ENCODE data around the gene SLC12A4.
"Not testable (repeated sequence)": the region's sequence is repeated elsewhere in the genome, so short reads cannot be mapped to it uniquely, and the experiment has no call there.

SLC12A4 gene

DNA sequence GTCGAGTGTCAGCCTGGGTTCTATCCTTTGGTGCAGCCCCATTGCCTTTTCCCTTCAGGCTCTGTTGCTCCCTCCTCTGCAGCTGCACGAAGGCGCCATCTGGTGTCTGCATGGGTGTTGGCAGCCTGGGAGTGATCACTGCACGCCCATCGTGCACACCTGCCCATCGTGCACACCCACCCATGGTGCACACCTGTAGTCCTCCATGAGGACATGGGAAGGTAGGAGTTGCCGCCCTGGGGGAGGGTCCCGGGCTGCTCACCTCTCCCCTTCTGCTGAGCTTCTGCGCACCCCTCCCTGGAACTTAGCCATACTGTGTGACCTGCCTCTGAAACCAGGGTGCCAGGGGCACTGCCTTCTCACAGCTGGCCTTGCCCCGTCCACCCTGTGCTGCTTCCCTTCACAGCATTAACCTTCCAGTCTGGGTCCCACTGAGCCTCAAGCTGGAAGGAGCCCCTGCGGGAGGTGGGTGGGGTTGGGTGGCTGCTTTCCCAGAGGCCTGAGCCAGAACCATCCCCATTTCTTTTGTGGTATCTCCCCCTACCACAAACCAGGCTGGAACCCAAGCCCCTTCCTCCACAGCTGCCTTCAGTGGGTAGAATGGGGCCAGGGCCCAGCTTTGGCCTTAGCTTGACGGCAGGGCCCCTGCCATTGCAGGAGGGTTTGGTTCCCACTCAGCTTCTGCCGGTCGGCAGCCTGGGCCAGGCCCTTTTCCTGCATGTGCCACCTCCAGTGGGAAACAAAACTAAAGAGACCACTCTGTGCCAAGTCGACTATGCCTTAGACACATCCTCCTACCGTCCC is 39.7 kb downstream of the SLC12A4 start:
- in situ Hi-C loops (cut with MboI; ENCODE audit: low sequenced_read_pairs): no loop called here

DNA sequence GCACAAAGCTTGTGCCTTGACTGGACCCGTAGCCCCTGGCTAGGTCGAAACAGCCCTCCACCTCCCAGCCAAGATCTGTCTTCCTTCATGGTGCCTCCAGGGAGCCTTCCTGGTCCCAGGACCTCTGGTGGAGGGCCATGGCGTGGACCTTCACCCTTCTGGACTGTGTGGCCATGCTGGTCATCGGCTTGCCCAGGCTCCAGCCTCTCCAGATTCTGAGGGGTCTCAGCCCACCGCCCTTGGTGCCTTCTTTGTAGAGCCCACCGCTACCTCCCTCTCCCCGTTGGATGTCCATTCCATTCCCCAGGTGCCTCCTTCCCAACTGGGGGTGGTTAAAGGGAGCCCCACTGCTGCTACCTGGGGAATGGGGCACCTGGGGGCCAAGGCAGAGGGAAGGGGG is 40.3 kb downstream of the SLC12A4 start:
- in situ Hi-C loops (cut with MboI; ENCODE audit: low sequenced_read_pairs): no loop called here

DNA sequence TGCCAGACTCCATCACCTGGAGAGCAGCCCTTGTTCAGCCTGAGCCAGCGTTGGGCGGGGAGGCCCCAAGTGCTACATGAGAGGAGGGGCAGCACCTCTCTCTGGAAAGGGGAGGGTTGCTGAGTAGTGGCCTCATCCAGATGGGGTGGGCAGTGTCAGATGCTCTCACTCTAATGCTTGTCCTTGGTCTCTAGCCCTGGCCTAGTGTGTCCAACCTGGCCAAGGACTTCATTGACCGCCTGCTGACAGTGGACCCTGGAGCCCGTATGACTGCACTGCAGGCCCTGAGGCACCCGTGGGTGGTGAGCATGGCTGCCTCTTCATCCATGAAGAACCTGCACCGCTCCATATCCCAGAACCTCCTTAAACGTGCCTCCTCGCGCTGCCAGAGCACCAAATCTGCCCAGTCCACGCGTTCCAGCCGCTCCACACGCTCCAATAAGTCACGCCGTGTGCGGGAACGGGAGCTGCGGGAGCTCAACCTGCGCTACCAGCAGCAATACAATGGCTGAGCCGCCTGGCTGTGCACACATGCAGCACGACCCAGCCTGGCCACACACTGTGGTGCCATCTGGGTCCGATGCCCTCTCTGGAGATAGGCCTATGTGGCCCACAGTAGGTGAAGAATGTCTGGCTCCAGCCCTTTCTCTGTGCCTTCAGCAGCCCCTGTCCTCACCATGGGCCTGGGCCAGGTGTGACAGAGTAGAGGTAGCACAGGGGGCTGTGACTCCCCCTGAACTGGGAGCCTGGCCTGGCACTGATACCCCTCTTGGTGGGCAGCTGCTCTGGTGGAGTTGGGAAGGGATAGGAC is 41.1 kb downstream of the SLC12A4 start:
- in situ Hi-C loops (cut with MboI; ENCODE audit: low sequenced_read_pairs): no loop called here

DNA sequence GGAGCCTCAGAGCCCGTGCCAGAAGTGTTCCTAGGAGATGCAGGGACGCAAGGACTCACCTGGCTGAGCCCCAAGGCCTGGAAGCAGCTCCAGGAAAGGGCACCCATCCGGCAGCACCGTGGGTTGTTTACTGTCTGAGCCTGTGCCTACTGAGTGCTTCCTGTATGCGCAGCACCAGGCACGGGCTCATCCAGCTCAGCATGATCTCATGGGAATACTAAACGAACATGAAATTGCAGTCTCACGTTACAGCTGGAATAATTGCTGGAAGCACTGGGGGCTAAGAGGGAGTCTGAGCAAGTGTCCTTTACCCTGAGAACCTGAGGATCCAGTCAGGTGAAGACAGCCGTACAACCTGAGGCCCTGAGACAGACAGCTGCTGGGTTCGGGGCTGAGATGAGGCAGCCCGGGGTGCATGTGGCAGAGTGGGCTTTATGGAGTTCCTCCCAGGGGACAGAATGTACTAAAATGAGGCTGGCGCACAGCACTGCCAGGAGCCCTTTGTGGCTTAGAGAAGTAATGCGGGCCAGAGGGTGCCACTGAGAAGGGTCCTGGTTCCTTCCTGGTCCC is 42.2 kb downstream of the SLC12A4 start:
- in situ Hi-C loops (cut with MboI; ENCODE audit: low sequenced_read_pairs): no loop called here

DNA sequence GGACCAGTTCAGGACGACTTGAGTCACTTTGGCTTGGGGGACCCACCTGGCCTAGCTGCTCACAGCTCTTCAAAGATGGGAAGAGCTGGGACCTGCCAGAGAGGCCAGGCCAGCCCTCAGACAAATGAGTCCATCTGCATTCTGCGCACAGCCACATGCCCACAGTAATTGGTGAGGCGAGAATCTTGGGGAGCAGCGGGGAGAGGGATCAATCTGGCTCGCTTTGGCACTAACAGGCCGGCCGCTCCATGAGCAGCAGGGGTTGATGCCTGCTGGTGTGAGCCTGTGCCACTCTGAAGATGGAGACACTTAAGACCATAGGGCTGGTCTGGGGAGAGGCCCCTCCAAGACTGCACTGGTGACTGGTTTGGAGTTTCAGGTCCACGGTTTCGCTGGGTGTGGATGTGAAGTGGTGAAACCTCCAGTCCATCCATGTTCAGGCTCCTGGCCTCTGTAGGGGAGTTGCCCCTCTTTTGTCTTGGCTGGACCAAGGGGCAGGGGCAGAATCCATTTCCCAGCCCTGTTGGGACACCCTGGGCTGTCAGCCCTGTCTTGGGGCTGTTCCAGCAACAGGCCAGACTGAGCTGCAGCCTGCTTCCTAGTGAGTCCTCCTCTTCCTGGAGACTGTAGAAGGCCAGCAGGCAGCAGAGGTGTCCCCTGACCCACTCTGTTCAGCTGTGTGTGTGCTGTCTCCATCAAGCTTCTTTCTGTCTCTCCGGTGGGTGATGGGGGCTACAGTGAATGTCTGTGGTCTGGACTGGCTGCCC is 44.1 kb downstream of the SLC12A4 start:
- in situ Hi-C loops (cut with MboI; ENCODE audit: low sequenced_read_pairs): no loop called here

DNA sequence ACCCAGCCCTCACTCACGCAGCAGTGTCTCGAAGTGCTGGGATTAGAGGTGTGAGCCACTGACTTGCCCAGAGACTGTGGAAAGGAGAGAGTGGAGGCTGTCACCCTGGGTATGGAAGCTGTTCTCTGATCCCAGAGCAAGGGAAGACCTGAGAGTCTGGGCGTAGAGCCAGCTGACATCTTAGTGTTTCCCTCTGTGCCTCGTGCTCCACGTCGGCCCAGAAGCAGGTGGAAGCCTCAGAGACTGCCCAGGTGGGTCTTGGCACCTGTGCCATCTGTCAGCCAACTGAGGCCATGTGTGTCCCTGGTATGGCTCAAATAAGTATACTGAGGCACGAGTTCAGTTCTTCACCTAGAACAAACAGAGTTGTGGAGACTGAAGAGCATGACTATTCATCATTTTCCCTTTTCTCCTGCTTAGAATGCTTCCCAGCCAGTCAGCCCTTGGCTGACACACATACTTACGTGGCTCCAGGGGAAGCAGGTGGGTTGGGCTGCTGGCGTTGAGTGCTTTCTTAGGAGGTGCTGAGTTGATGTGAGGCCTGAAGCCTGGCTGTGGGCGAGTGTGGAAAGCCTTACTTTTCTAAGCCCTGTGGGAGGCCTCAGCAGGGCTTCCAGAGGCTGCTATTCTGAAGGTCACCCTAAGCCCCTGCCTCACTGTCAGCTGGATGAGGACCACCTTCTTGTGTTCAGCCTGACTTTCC is 44.9 kb downstream of the SLC12A4 start:
- in situ Hi-C loops (cut with MboI; ENCODE audit: low sequenced_read_pairs): no loop called here

DNA sequence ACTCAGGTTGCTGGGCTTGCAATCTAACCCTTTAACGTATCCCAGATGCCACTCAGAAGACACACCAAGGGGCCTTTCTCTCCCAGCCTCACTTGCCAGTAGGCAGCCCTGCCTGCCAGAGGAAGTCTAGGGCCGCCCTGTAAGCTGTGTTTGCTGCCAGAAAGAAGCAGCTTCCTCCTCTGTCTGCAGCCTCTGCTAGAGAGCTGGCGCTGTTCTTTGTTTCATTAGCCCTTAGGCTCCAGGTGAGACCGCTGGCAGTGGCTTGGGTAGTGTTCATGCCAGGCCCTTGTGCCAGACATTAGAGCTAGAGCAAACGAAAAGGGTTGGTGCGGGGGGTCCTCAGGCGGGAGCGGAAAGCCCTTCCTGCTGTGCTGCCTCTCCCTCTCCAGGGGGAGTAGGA is 45.7 kb downstream of the SLC12A4 start:
- in situ Hi-C loops (cut with MboI; ENCODE audit: low sequenced_read_pairs): no loop called here

DNA sequence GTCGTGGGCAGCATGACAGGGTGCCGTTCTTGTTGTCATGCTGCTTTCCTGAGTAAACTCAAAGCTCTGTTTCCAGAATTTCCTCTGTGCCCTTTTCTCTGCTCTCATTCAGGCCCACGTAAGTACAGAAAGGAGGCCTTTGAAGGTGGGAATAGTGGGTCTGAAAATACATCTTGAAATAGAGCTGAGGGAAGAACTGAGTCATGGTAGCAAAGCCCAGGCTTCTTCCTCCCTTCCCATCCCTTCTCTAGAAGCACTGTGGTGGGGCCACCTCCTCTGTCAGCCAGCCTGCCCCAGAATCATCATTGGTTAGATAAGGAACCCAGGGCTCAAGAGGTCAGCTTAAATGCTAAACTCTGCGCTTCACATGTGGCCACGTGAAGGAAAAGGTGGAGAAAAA is 46.2 kb downstream of the SLC12A4 start:
- in situ Hi-C loops (cut with MboI; ENCODE audit: low sequenced_read_pairs): no loop called here

DNA sequence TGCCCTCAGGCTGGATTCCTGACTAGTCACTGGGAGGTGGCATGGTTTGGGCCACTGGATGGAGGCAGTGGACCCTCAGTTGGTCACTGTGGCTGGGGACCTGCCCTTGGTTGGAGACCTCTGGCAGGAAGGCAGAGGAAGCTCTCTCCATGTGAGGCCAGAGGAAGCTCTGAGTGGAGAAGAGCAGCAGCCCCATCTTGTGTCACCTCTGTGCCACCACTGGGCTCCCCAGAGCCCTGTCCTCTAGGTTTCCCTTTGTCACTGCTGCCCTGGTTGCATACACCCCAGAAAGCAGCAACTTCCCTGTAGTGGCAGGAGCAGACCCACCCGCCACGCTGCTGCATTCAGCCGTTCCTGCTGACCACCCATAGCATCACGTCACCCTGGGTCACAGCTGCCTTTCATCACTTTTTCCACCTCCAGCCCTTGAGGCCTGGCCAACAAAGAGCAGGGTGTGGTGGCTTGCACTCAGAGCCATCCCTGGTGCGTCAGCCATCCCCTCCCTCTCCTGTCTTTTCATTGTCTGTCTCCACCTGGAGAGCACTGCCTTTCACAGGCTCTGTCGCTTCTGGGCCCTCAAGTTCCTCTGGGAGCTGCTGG is 48.7 kb downstream of the SLC12A4 start:
- in situ Hi-C loops (cut with MboI; ENCODE audit: low sequenced_read_pairs): no loop called here

DNA sequence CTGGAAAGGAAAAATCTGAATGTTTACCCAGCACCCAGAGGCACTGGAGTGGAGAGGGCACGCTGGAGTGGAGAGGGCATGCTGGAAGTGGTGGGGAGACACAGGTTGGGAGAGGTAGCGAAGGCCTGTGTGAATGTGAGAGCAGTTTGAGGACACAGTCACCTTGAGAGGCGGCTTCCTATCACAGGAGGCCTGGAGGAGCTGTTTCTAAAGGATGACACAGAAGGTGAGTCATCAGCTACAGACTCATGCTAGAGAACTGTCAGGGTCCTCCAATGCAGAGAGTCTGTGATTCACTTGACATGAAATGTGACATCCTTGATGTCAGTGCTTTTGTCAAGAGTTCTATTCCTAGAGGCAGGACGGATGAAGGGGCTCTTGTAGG is 50.6 kb downstream of the SLC12A4 start:
- in situ Hi-C loops (cut with MboI; ENCODE audit: low sequenced_read_pairs): no loop called here

DNA sequence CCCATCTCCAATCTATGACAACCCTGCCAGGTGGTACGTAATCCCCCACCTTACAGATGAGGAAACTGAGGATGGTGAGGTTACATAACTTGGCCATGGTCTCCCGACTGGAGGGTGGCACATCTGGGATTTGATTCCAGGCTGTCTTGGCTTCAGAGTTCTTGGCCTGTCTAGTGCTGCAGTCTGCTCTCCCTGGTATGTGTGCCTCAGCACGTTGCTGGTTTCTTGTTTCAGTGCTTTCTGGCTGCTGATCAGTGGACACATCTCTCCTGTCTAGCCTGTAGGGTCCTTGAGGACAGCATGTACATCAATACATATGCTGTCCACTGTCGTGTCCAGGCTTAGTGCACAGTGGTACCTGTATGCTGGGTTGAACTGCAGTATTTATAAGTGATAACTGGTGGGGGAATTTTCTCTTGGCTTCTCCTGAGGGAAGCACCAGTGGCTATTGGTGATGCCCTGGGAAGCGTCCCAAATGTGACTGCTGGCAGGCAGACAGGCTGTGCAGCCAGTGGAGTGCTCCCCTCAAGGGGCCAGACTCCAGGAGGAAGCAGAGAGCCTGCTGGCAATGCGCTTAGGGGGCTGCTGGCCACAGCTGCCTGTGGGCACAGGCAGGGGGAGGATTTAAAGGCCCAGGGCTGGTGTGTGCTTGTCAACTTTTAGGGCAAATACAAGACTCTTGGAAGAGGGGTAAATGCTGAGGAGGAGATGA is 51.1 kb downstream of the SLC12A4 start:
- in situ Hi-C loops (cut with MboI; ENCODE audit: low sequenced_read_pairs): no loop called here

DNA sequence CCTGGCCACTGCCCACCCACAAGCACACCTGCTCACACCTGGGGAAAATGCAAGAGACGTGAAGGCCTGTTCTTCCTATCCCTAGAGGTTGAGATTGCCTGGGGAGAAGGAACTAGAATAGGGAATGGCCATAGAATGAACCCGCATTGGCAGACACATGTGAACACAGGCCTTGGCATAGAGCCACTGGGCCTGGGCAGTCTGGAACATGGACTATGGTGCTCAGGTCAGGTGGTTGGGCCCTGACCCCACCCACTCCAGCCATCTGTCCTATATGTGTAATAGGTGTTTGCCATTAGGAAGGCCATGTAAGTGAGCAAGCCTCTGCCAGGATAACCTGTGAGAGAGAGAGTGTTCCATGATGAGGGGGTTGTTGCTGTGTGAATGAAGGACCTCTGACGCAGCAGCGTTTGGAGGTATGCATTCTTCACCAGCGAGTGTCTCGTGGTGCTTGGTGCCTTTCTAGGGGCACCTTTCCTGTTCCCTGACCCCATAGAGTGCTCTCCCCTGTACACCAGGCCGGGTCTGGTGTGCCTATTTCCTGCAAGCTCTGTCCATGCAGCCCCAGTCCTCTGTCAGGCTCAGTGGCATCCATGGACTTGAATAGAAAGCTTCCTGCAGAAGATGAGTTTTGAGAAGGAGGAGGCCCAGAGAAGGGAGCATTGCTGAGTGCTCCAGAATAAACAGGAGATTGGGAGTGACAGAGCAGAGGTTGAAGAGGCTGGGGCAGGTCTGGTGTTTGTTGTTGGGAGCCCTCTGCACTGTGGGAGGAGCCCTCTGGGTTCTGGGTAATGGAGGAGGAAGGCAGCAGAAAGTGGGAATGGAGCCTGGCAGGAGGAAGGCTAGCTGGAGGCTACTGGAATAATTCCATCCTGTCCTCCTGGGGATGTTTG is 52.4 kb downstream of the SLC12A4 start:
- in situ Hi-C loops (cut with MboI; ENCODE audit: low sequenced_read_pairs): no loop called here

DNA sequence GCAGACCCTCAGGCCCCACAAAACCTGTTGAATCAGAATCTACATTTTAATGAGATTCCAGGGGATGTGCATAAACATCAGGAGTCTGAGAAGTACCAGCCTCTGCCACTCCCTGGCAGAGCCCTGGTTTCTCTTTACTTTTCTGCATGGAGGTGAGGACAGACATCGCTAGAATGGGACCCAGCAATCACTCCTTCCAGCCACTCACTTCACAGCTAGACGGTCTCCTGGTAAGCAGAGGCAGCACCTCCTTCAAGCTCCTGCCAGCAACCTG is 53.0 kb downstream of the SLC12A4 start:
- in situ Hi-C loops (cut with MboI; ENCODE audit: low sequenced_read_pairs): not testable (repeated sequence)

DNA sequence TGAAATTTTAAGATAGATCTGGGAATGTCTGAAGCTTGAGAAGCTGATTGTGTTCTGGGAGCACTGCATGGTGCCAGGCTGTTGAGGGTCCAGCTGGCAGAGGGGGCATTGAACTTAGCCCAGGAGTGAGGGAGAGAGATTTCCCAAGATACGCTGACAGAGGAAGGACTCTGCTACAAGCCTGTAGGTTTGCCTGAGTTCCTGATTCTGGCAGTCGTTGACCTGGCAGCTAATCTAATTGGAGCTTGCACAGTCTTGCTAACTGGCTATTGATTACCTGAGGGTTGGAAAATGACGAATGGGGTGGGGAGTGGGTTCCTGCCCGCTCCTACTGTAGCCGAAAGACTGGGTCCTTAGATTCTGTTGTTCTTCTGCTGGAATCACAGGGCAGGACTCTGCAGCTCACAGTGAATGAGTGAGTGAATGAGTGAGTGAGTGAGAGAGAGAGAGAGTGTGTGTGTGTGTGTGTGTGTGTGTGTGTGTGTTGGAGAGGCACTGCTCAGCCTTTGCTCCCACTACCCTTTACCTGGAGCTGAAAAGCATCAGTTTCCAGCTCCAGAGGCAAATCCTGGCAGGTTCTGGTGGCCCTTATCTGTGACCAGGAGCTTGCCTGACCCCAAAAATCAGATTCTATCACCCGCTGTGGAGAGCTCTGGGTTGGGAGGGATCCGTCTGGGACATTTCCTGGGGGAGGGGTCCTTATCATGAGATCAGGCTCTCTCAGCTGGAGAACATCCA is 53.5 kb downstream of the SLC12A4 start:
- in situ Hi-C loops (cut with MboI; ENCODE audit: low sequenced_read_pairs): no loop called here

DNA sequence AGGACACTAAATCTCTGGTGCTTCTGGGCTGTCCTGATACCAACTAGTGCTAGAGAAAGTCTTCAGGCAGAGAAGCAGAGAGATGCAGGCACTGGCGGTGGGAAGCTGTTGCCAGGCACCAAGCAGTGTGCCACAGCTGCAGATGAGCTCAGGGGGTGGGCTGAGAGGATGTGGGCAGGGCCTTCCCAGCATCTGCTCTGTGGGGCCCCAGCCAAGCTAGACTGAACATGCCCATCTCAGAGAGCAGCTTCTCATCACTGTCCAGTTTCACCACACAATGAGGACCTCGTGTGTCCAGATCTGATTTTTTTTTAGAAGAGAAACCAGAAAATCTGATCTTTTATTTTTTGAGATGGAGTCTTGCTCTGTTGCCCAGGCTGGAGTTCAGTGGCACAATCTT is 58.3 kb downstream of the SLC12A4 start:
- in situ Hi-C loops (cut with MboI; ENCODE audit: low sequenced_read_pairs): no loop called here

DNA sequence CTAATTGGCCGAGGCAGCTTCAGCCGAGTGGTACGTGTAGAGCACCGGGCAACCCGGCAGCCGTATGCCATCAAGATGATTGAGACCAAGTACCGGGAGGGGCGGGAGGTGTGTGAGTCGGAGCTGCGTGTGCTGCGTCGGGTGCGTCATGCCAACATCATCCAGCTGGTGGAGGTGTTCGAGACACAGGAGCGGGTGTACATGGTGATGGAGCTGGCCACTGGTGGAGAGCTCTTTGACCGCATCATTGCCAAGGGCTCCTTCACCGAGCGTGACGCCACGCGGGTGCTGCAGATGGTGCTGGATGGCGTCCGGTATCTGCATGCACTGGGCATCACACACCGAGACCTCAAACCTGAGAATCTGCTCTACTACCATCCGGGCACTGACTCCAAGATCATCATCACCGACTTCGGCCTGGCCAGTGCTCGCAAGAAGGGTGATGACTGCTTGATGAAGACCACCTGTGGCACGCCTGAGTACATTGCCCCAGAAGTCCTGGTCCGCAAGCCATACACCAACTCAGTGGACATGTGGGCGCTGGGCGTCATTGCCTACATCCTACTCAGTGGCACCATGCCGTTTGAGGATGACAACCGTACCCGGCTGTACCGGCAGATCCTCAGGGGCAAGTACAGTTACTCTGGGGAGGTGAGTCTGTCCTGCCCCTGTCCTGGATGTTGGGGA is 59.2 kb downstream of the SLC12A4 start:
- in situ Hi-C loops (cut with MboI; ENCODE audit: low sequenced_read_pairs): no loop called here

DNA sequence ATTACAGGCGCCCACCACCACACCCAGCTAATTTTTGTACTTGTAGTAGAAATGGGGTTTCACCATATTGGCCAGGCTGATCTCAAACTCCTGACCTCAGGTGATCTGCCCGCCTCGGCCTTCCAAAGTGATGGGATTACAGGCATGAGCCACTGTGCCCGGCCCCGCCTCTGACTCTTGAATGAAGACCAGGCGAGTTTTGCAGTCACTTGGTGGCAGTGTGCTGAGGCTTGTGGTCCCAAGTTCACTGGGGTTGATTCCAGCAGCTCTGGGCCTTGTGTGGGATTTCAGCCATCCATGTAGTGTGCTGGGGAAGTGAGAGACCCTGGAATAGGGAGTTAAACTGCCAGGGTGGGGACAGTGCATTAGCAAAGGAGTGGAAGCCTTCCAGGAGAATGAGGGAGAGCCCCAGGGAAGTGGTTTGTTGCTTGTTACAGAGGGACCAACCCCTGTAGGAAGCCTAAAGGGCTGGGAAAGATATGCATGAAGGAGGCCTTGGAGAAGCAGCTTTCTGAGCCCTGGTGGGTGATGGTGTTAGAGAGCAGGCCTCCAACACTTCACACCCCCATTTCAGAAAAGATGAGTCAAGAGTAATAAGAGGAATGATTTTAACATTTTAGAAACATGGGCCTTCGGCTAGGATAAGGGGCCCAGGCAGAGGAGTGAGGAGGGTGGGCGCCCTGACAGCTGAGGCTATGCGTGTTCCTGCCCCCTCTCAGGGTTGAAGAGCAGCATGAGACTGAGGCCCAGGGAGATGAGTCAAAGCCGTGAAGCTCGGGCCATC is 60.8 kb downstream of the SLC12A4 start:
- in situ Hi-C loops (cut with MboI; ENCODE audit: low sequenced_read_pairs): no loop called here
